ENCODE results near the gene MN1.

Gene MN1

GRCh38 chr22:27716074-27716473 lies 85.5 kb downstream of the MN1 start:
- Histone ChIP-seq H3K9me3 (ENCODE audit: insufficient read depth, low read length) (no peaks in the 10 kb centered on the region; the same call in 1 of the 2 replicates), H3K36me3 (ENCODE audit: insufficient read depth, insufficient read length, low read length) (peaks cover 2% of the 10 kb centered on the region), H3K27me3 (ENCODE audit: insufficient read depth, insufficient read length) (no peaks in the 10 kb centered on the region), H3K9ac (ENCODE audit: insufficient read length, low read depth) (no peak overlapping the region), H3K4me1 (ENCODE audit: insufficient read depth, insufficient read length) (peaks cover 16% of the 10 kb centered on the region), H3K4me3 (ENCODE audit: insufficient read length, low read depth) (no peak overlapping the region)
- DNase-seq (ENCODE audit: low read depth, low spot score) = no peak
- TF ChIP-seq SUZ12 (IDR thresholded peaks at IDR 0.05; ENCODE audit: extremely low read depth, insufficient read depth, insufficient read length) (no peak), ZNF274 (IDR thresholded peaks at IDR 0.05; ENCODE audit: low read depth, low read length) (no peak), YY1 (IDR thresholded peaks at IDR 0.05; ENCODE audit: insufficient read depth, insufficient read length) (no peak)

- H3K4me1 ChIP-seq (ENCODE audit: insufficient read depth, insufficient read length) = peaks cover 16% of the 10 kb centered on the region
- no peak for DNase-seq (ENCODE audit: low read depth, low spot score)
- H3K9ac ChIP-seq (ENCODE audit: insufficient read length, low read depth) = no peak overlapping the region
- H3K36me3 ChIP-seq (ENCODE audit: insufficient read depth, insufficient read length, low read length) = peaks cover 2% of the 10 kb centered on the region
- no peaks in the 10 kb centered on the region; the same call in 1 of the 2 replicates for H3K9me3 ChIP-seq (ENCODE audit: insufficient read depth, low read length)
- no peaks in the 10 kb centered on the region for H3K27me3 ChIP-seq (ENCODE audit: insufficient read depth, insufficient read length)
- TF ChIP-seq ZNF274 (IDR thresholded peaks at IDR 0.05; ENCODE audit: low read depth, low read length) (no peak), SUZ12 (IDR thresholded peaks at IDR 0.05; ENCODE audit: extremely low read depth, insufficient read depth, insufficient read length) (no peak), YY1 (IDR thresholded peaks at IDR 0.05; ENCODE audit: insufficient read depth, insufficient read length) (no peak)
- H3K4me3 ChIP-seq (ENCODE audit: insufficient read length, low read depth) = no peak overlapping the region
Measured at GRCh38 chr22:27715106-27715505, 86.5 kb downstream of the MN1 start.

GRCh38 chr22:27714068-27714467 lies 87.5 kb downstream of the MN1 start:
- Histone ChIP-seq H3K4me3 (ENCODE audit: insufficient read length, low read depth) (no peak overlapping the region), H3K4me1 (ENCODE audit: insufficient read depth, insufficient read length) (peaks cover 16% of the 10 kb centered on the region), H3K9me3 (ENCODE audit: insufficient read depth, low read length) (no peaks in the 10 kb centered on the region; the same call in 1 of the 2 replicates), H3K9ac (ENCODE audit: insufficient read length, low read depth) (no peak overlapping the region), H3K36me3 (ENCODE audit: insufficient read depth, insufficient read length, low read length) (peaks cover 9% of the 10 kb centered on the region), H3K27me3 (ENCODE audit: insufficient read depth, insufficient read length) (no peaks in the 10 kb centered on the region)
- TF ChIP-seq SUZ12 (IDR thresholded peaks at IDR 0.05; ENCODE audit: extremely low read depth, insufficient read depth, insufficient read length) (no peak), ZNF274 (IDR thresholded peaks at IDR 0.05; ENCODE audit: low read depth, low read length) (no peak), YY1 (IDR thresholded peaks at IDR 0.05; ENCODE audit: insufficient read depth, insufficient read length) (no peak)
- DNase-seq (ENCODE audit: low read depth, low spot score) = no peak

GRCh38 chr22:27713461-27713860 lies 88.1 kb downstream of the MN1 start:
- TF ChIP-seq YY1 (IDR thresholded peaks at IDR 0.05; ENCODE audit: insufficient read depth, insufficient read length) (no peak), SUZ12 (IDR thresholded peaks at IDR 0.05; ENCODE audit: extremely low read depth, insufficient read depth, insufficient read length) (no peak), ZNF274 (IDR thresholded peaks at IDR 0.05; ENCODE audit: low read depth, low read length) (no peak)
- Histone ChIP-seq H3K36me3 (ENCODE audit: insufficient read depth, insufficient read length, low read length) (peaks cover 9% of the 10 kb centered on the region), H3K9ac (ENCODE audit: insufficient read length, low read depth) (peak overlapping the region; percentile 46), H3K27me3 (ENCODE audit: insufficient read depth, insufficient read length) (no peaks in the 10 kb centered on the region), H3K4me1 (ENCODE audit: insufficient read depth, insufficient read length) (peaks cover 11% of the 10 kb centered on the region), H3K9me3 (ENCODE audit: insufficient read depth, low read length) (no peaks in the 10 kb centered on the region; the same call in 1 of the 2 replicates), H3K4me3 (ENCODE audit: insufficient read length, low read depth) (no peak overlapping the region)
- DNase-seq (ENCODE audit: low read depth, low spot score) = no peak

- peaks cover 11% of the 10 kb centered on the region for H3K36me3 ChIP-seq (ENCODE audit: insufficient read depth, insufficient read length, low read length)
- no peaks in the 10 kb centered on the region for H3K27me3 ChIP-seq (ENCODE audit: insufficient read depth, insufficient read length)
- H3K4me3 ChIP-seq (ENCODE audit: insufficient read length, low read depth) = no peak overlapping the region
- no peak for DNase-seq (ENCODE audit: low read depth, low spot score)
- TF ChIP-seq SUZ12 (IDR thresholded peaks at IDR 0.05; ENCODE audit: extremely low read depth, insufficient read depth, insufficient read length) (no peak), YY1 (IDR thresholded peaks at IDR 0.05; ENCODE audit: insufficient read depth, insufficient read length) (no peak), ZNF274 (IDR thresholded peaks at IDR 0.05; ENCODE audit: low read depth, low read length) (no peak)
- H3K4me1 ChIP-seq (ENCODE audit: insufficient read depth, insufficient read length) = peaks cover 5% of the 10 kb centered on the region
- no peaks in the 10 kb centered on the region; the same call in 1 of the 2 replicates for H3K9me3 ChIP-seq (ENCODE audit: insufficient read depth, low read length)
- no peak overlapping the region for H3K9ac ChIP-seq (ENCODE audit: insufficient read length, low read depth)
Measured at GRCh38 chr22:27711756-27712155, 89.8 kb downstream of the MN1 start.

- TF ChIP-seq ZNF274 (IDR thresholded peaks at IDR 0.05; ENCODE audit: low read depth, low read length) (no peak), SUZ12 (IDR thresholded peaks at IDR 0.05; ENCODE audit: extremely low read depth, insufficient read depth, insufficient read length) (no peak), YY1 (IDR thresholded peaks at IDR 0.05; ENCODE audit: insufficient read depth, insufficient read length) (no peak)
- H3K36me3 ChIP-seq (ENCODE audit: insufficient read depth, insufficient read length, low read length) = peaks cover 11% of the 10 kb centered on the region
- no peak overlapping the region for H3K4me3 ChIP-seq (ENCODE audit: insufficient read length, low read depth)
- H3K9ac ChIP-seq (ENCODE audit: insufficient read length, low read depth) = no peak overlapping the region
- H3K27me3 ChIP-seq (ENCODE audit: insufficient read depth, insufficient read length) = no peaks in the 10 kb centered on the region
- no peak for DNase-seq (ENCODE audit: low read depth, low spot score)
- no peaks in the 10 kb centered on the region; the same call in 1 of the 2 replicates for H3K9me3 ChIP-seq (ENCODE audit: insufficient read depth, low read length)
- H3K4me1 ChIP-seq (ENCODE audit: insufficient read depth, insufficient read length) = peaks cover 5% of the 10 kb centered on the region
Measured at GRCh38 chr22:27711012-27711411, 90.5 kb downstream of the MN1 start.

- Histone ChIP-seq H3K4me1 (ENCODE audit: insufficient read depth, insufficient read length) (peaks cover 5% of the 10 kb centered on the region), H3K4me3 (ENCODE audit: insufficient read length, low read depth) (no peak overlapping the region), H3K9me3 (ENCODE audit: insufficient read depth, low read length) (no peaks in the 10 kb centered on the region; the same call in 1 of the 2 replicates), H3K9ac (ENCODE audit: insufficient read length, low read depth) (no peak overlapping the region), H3K36me3 (ENCODE audit: insufficient read depth, insufficient read length, low read length) (peaks cover 15% of the 10 kb centered on the region), H3K27me3 (ENCODE audit: insufficient read depth, insufficient read length) (no peaks in the 10 kb centered on the region)
- no peak for TF ChIP-seq ZNF274 (IDR thresholded peaks at IDR 0.05; ENCODE audit: low read depth, low read length)
- TF ChIP-seq YY1 (IDR thresholded peaks at IDR 0.05; ENCODE audit: insufficient read depth, insufficient read length) = no peak
- no peak for TF ChIP-seq SUZ12 (IDR thresholded peaks at IDR 0.05; ENCODE audit: extremely low read depth, insufficient read depth, insufficient read length)
- no peak for DNase-seq (ENCODE audit: low read depth, low spot score)
Measured at GRCh38 chr22:27709919-27710675, 91.5 kb downstream of the MN1 start.
